ENCODE measurements around the gene UQCRHL.

UQCRHL gene

GRCh38 chr1:15758953-15759661 lies 48.3 kb downstream of the UQCRHL start:
- DNase-seq (ENCODE audit: low read depth, low spot score), result no peak

GRCh38 chr1:15758343-15758931 lies 49.0 kb downstream of the UQCRHL start, which contains the start of gene FBLIM1:
Gene FBLIM1 (plus strand): TSS chr1:15758795. CDS start chr1:15764984, 6,189 bp downstream.
- DNase-seq (ENCODE audit: low read depth, low spot score), result no peak

GRCh38 chr1:15757575-15758342 lies 49.7 kb downstream of the UQCRHL start:
- no peak for DNase-seq (ENCODE audit: low read depth, low spot score)

All from smooth muscle cell of the brain vasculature (primary cell).